Endothelial cell (in vitro differentiated cells): ENCODE data around the gene SNX14. TPM values are rescaled to one million over a fixed set of nuclear protein-coding genes. Genes with fewer than 3 reads are reported as not detected.
"Not testable (repeated sequence)": the region's sequence is repeated elsewhere in the genome, so short reads cannot be mapped to it uniquely, and the experiment has no call there.

Experiments used
- DNase-seq: peaks from one replicate; pipeline ENCODE4 v3.0.0; 2021; ENCODE audit warnings: low spot score
- H3K27ac Mint-ChIP-seq: one replicate; pipeline ENCODE4 v1.8.0; 2021; ENCODE audit warnings: mixed read lengths, inconsistent platforms; ENCODE audit not compliant: unreplicated experiment
- H3K27me3 Mint-ChIP-seq: one replicate; pipeline ENCODE4 v1.8.0; 2021; ENCODE audit warnings: mild to moderate bottlenecking, moderate library complexity, mixed read lengths, inconsistent platforms; ENCODE audit not compliant: unreplicated experiment
- H3K36me3 Mint-ChIP-seq: one replicate; pipeline ENCODE4 v1.8.0; 2021; ENCODE audit warnings: mild to moderate bottlenecking, low read depth, mixed read lengths, inconsistent platforms; ENCODE audit not compliant: unreplicated experiment
- H3K4me1 Mint-ChIP-seq: one replicate; pipeline ENCODE4 v1.8.0; 2021; ENCODE audit warnings: mild to moderate bottlenecking, mixed read lengths, inconsistent platforms; ENCODE audit not compliant: unreplicated experiment
- H3K4me3 Mint-ChIP-seq: one replicate; pipeline ENCODE4 v1.8.0; 2021; ENCODE audit warnings: mild to moderate bottlenecking, mixed read lengths, inconsistent platforms; ENCODE audit not compliant: unreplicated experiment
- H3K9me3 Mint-ChIP-seq: one replicate; pipeline ENCODE4 v1.8.0; 2021; ENCODE audit warnings: mixed read lengths, inconsistent platforms; ENCODE audit not compliant: unreplicated experiment
- CTCF ChIP-seq: fragments of 200-600 bp; sonication (generic); IDR thresholded peaks from one replicate; pipeline ENCODE4 v1.5.0; 2021; ENCODE audit warnings: antibody characterized with exemption; ENCODE audit not compliant: unreplicated experiment
- total RNA-seq: library from RNA; stranded (reverse); fragmentation: NEBNext Ultra II Directional; extraction: Animal tissue kit (Norgen Biotek cat#: 25700); gene quantifications from one replicate; pipeline ENCODE4 v1.2.1, GENCODE V29; 2021; ENCODE audit not compliant: unreplicated experiment

The SNX14 gene
- total RNA-seq, 1 donor from 2014 or later = 121 TPM

- DNase-seq = no peak
- peaks cover 31% of the 10 kb centered on the region for H3K4me1 Mint-ChIP-seq
- no peak for TF ChIP-seq CTCF
- no peaks in the 10 kb centered on the region for H3K9me3 Mint-ChIP-seq
- peaks cover 18% of the 10 kb centered on the region for H3K27me3 Mint-ChIP-seq
- peak overlapping the region; percentile 98 for H3K4me3 Mint-ChIP-seq
- peak overlapping the region; percentile 75 for H3K27ac Mint-ChIP-seq
- peaks cover 45% of the 10 kb centered on the region for H3K36me3 Mint-ChIP-seq
Observed at GRCh38 chr6:85641522-85641896, 47.9 kb upstream of the SNX14 start.

GRCh38 chr6:85640821-85641220 lies 47.2 kb upstream of the SNX14 start:
- TF ChIP-seq CTCF = no peak
- H3K36me3 Mint-ChIP-seq = peaks cover 47% of the 10 kb centered on the region
- DNase-seq = no peak
- H3K4me1 Mint-ChIP-seq = peaks cover 31% of the 10 kb centered on the region
- H3K9me3 Mint-ChIP-seq = no peaks in the 10 kb centered on the region
- H3K27me3 Mint-ChIP-seq = peaks cover 16% of the 10 kb centered on the region
- peak overlapping the region; percentile 3 for H3K27ac Mint-ChIP-seq
- H3K4me3 Mint-ChIP-seq = peak overlapping the region; percentile 98

GRCh38 chr6:85637579-85637978 lies 43.9 kb upstream of the SNX14 start:
- Mint-ChIP-seq H3K27ac (no peak overlapping the region), H3K27me3 (peaks cover 8% of the 10 kb centered on the region), H3K36me3 (peaks cover 54% of the 10 kb centered on the region), H3K4me3 (peak overlapping the region; percentile 9), H3K9me3 (no peaks in the 10 kb centered on the region), H3K4me1 (peaks cover 24% of the 10 kb centered on the region)
- TF ChIP-seq CTCF = no peak
- DNase-seq = no peak

GRCh38 chr6:85632164-85632942 lies 38.7 kb upstream of the SNX14 start:
- no peak overlapping the region for H3K27ac Mint-ChIP-seq
- H3K27me3 Mint-ChIP-seq = no peaks in the 10 kb centered on the region
- H3K9me3 Mint-ChIP-seq = no peaks in the 10 kb centered on the region
- no peaks in the 10 kb centered on the region for H3K4me1 Mint-ChIP-seq
- peaks cover 44% of the 10 kb centered on the region for H3K36me3 Mint-ChIP-seq
- no peak for DNase-seq
- no peak overlapping the region for H3K4me3 Mint-ChIP-seq
- no peak for TF ChIP-seq CTCF

GRCh38 chr6:85631117-85631516 lies 37.5 kb upstream of the SNX14 start:
- H3K36me3 Mint-ChIP-seq = peaks cover 43% of the 10 kb centered on the region
- not testable (repeated sequence) for H3K4me3 Mint-ChIP-seq, H3K4me1 Mint-ChIP-seq, H3K27ac Mint-ChIP-seq, H3K9me3 Mint-ChIP-seq, DNase-seq, H3K27me3 Mint-ChIP-seq
